Gastrocnemius medialis (tissue), 4 donors: ENCODE data around the gene VTCN1.

Experiments
- CTCF ChIP-seq, 5 experiments: fragments of 450-650 bp in 3 of 5; fragments of 200-600 bp in 2 of 5; sonication (generic) in 2 of 5; IDR thresholded peaks in 4 of 5; conservative IDR thresholded peaks in 1 of 5; 1 replicate in 4 of 5; 2 replicates in 1 of 5; pipeline ENCODE4 v1.5.1; 2016 to 2019; ENCODE audit warnings: antibody characterized with exemption in 5 of 5, mild to moderate bottlenecking in 3 of 5, moderate library complexity in 3 of 5
- POLR2A ChIP-seq, 2 donors: fragments of 450-650 bp; IDR thresholded peaks; one replicate each; pipeline ENCODE4 v1.6.1; 2017; ENCODE audit warnings: antibody characterized with exemption in 2 of 2, mild to moderate bottlenecking in 2 of 2, moderate library complexity in 2 of 2

GRCh38 chr1:117178756-117179155 lies 32.0 kb downstream of the VTCN1 start:
- TF ChIP-seq CTCF (IDR thresholded peaks at IDR 0.05 in 4 of 5, conservative IDR thresholded peaks at IDR 0.05 in 1 of 5): no peak
- TF ChIP-seq POLR2A (IDR thresholded peaks at IDR 0.05): no peak
